HG03159 (cell line): Measurements from ENCODE around the gene SEM1.
"Not testable (repeated sequence)": the region's sequence is repeated elsewhere in the genome, so short reads cannot be mapped to it uniquely, and the experiment has no call there.

Source experiments
- ATAC-seq: cut with Tn5 transposase; IDR thresholded peaks from one replicate; pipeline ENCODE4 v1.9.1; 2021; ENCODE audit warnings: mild to moderate bottlenecking, moderate library complexity; ENCODE audit not compliant: unreplicated experiment

The SEM1 gene

GRCh38 chr7:96709381-96710228 lies at the start of gene SEM1:
Gene SEM1 (minus strand): TSS chr7:96709846. CDS start chr7:96709763, 83 bp downstream.
- peak; percentile 90 for ATAC-seq

- ATAC-seq: not testable (repeated sequence)
Measured at GRCh38 chr7:96757880-96758279, 48.2 kb upstream of the SEM1 start.

- ATAC-seq: no peak
Measured at GRCh38 chr7:96747418-96747940, 37.8 kb upstream of the SEM1 start.

- no peak for ATAC-seq
Measured at GRCh38 chr7:96740130-96740529, 30.5 kb upstream of the SEM1 start.

- no peak for ATAC-seq
Measured at GRCh38 chr7:96739609-96740008, 30.0 kb upstream of the SEM1 start.

GRCh38 chr7:96739167-96739566 lies 29.5 kb upstream of the SEM1 start:
- ATAC-seq: no peak

GRCh38 chr7:96738705-96739104 lies 29.1 kb upstream of the SEM1 start:
- ATAC-seq: no peak

GRCh38 chr7:96737545-96738050 lies 28.0 kb upstream of the SEM1 start:
- no peak for ATAC-seq

GRCh38 chr7:96734343-96734742 lies 24.7 kb upstream of the SEM1 start:
- ATAC-seq: no peak

- ATAC-seq: no peak
Measured at GRCh38 chr7:96729820-96730219, 20.2 kb upstream of the SEM1 start.

GRCh38 chr7:96728139-96728538 lies 18.5 kb upstream of the SEM1 start:
- no peak for ATAC-seq

GRCh38 chr7:96727534-96728088 lies 18.0 kb upstream of the SEM1 start:
- no peak for ATAC-seq

GRCh38 chr7:96723622-96724021 lies 14.0 kb upstream of the SEM1 start:
- ATAC-seq: no peak

- not testable (repeated sequence) for ATAC-seq
Measured at GRCh38 chr7:96722928-96723327, 13.3 kb upstream of the SEM1 start.

GRCh38 chr7:96720843-96721242 lies 11.2 kb upstream of the SEM1 start:
- no peak for ATAC-seq

GRCh38 chr7:96719164-96719563 lies 9.5 kb upstream of the SEM1 start:
- no peak for ATAC-seq

- ATAC-seq: no peak
Measured at GRCh38 chr7:96718107-96719003, 8.7 kb upstream of the SEM1 start.

- ATAC-seq: no peak
Measured at GRCh38 chr7:96713037-96713436, 3.4 kb upstream of the SEM1 start.

- no peak for ATAC-seq
Measured at GRCh38 chr7:96710544-96710943, 898 bp upstream of the SEM1 start.

- peak; percentile 6 for ATAC-seq
Measured at GRCh38 chr7:96708872-96709271, 774 bp downstream of the SEM1 start.
